Epithelial cell of prostate (primary cell): ENCODE results near the gene SDK1.

Source experiments
- DNase-seq: peaks from one replicate; pipeline ENCODE4 v3.0.0-alpha.2; 2011; ENCODE audit warnings: low read depth, low spot score
- H3K27ac ChIP-seq: fragments of 450-650 bp; 2 replicates; pipeline ENCODE4 v1.5.1; 2017; ENCODE audit warnings: mild to moderate bottlenecking

The SDK1 gene

DNA sequence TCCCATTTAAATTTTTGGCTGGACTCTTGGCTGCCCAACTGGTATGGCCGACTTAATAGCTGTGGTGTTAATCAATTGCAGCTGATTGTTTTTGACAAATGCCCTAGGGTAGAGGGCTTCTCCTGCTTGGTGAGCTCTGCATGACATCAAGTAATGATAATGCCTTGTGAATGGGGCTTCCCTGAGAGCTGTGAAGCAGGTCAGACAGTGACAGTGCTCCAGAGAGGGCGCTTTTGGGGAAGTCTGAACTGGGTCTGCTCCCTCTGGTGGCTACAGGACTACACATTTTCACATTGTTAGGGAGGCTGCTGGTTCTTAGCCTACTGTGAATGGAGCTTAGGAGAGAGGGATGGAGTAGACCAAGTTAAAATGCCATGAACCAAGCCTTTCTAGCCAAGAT is 98.8 kb downstream of the SDK1 start:
- no peak overlapping the region for H3K27ac ChIP-seq
- no peak for DNase-seq

DNA sequence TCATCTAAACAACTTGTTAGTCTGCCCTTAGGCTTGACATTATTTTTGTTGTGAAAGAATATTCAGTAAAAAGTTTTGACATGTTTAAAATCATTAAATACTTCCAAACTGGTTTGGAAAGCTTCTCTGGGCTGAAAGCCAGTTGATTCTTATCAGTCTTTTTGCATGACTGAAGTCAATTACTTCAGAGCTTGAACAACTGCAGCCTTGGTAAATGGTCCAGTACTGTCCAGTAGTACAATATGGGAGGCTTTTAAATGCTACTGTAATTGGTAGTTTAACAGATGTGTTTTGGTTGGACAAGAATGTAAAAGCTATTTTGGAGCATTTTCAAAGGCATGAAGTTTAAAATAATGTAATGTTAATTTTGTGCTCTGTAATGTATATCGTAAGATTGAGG is 103.4 kb downstream of the SDK1 start:
- no peak overlapping the region for H3K27ac ChIP-seq
- peak; percentile 63 for DNase-seq

DNA sequence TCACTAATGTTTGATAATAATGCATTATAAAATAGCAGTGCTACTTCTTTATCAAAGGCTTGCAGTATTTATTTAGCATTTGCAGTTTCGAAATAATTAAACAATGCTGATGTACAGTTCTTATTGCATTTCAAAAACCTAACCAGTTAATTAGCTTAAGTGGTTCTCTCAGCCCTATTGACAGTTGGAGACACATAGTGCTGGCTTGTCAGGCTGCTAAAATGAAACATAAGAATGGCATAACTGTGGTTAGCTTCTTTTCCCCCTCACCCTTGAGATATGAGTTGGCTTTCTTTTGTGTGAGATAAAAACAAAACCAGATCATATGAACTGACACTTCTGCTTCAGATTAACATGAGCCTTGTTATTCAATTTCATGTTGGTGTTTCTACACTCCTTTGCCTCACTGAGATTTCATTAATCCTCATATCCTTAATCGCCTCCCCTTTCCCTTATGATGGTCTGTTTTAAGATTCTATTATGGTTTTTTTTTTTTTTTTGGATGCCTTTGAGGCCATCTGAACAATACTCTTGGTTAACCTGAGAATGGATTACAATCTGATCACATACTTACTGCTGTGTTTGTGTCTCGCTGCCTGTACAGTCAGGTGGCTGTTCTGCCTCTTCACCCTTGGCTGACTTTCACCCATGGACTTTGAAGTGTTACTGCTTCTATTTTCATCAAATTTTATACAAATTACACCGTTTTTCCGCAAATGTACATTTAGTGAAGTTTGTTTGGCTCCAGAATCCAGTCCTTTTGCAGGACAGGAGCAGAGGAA is 108.0 kb downstream of the SDK1 start:
- no peak for DNase-seq
- no peak overlapping the region for H3K27ac ChIP-seq

DNA sequence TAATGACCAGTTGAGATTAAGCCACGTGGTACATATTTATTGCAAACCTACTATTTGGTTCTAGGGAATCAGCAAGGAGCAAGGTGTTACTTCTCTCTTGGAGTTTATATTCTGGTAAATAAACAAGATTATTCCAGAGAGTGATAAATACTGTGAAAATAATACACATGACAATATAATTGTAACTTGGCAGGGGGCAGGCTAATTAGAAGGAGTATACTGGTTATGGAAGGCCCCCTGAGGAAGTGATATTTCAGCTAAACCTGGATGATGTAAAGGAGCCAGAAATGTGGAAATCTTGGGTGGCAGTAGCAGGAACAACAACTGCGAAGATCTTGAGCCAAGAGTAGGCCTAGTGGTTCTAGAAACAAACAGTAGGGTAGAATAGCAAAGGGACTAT is 111.8 kb downstream of the SDK1 start:
- no peak overlapping the region for H3K27ac ChIP-seq
- no peak for DNase-seq

DNA sequence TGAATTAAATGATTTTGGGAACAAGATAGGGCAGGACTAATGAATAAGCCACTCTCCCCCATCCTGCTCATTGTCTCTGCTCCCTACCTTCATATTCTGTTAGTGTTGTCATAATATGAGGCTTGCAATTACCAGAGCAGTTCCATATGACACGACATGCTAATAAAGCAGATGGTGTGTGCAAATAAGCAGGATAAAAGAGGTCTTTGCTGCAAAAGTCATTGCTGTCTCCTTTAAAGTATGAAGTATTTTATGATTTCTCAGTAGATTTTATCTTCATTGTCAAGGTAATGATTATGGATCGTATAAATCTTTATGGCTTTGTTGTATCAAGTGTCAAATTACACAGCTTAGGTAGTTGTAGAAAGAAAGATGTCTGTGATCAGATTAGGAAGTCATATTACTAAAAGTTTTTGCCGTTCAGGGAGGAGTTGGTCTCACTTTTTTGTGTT is 114.8 kb downstream of the SDK1 start:
- H3K27ac ChIP-seq = peak overlapping the region; percentile 7
- peak; percentile 20 for DNase-seq

DNA sequence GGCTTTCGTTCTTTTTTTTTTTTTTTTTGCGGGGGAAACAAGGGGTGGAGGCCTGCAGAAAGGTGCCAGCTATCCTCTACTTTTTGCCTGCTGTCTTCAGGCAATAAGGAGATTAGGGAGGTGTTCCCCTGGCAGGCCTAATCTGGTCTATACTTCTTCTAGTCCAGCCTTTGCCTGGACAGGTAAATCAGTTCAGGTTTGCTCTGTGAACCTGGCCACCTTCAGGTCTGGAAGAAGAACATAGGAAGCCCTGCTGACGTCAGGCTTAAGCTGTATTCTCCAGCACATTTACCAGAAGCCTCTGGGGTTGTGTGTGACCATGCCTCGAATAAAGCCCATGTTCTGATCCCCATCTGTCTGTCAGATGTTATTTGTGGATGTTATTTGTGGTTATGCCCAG is 115.4 kb downstream of the SDK1 start:
- no peak for DNase-seq
- H3K27ac ChIP-seq = peak overlapping the region; percentile 7

DNA sequence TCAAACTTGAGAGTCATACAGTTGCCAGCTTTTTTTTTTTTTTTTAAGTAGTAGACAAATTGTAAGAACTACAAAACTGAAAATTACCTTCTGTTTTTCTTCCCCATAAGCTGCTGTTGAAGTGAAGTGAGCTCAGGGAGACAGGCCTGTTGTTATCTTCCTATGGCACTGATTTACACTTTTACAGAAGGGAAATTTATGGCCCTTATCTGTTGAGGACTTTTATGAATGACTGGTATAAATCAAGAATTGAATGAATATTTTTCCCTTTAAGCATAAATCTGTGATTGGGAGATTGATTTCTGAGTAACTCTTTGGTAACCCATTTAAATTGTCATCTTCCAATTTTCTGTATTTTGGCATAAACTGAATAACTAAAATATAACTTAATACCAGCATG is 124.0 kb downstream of the SDK1 start:
- no peak for DNase-seq

DNA sequence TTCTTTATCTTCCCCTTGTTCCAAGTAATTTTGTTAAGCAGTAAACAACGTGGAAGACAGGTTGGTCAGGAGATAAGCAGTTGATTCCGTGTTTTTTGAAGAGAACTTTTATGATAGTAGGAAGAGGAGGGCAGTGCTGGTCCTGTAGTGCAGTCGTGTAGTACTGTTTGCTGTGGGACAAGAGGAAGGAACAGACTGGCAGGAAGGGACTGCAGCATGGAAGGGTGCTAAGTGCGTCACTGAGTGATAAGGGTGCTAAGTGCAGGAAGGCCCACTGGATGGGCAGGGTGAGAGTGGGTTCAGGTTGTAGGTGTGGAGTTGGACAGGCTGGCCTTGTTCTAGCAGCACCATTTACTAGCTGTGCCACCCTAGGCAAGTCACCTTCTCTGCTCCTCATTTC is 125.0 kb downstream of the SDK1 start:
- DNase-seq = no peak
- no peak overlapping the region for H3K27ac ChIP-seq

More for the DNA sequence above, 124.0 kb downstream of the SDK1 start:
- H3K27ac ChIP-seq = no peak overlapping the region

DNA sequence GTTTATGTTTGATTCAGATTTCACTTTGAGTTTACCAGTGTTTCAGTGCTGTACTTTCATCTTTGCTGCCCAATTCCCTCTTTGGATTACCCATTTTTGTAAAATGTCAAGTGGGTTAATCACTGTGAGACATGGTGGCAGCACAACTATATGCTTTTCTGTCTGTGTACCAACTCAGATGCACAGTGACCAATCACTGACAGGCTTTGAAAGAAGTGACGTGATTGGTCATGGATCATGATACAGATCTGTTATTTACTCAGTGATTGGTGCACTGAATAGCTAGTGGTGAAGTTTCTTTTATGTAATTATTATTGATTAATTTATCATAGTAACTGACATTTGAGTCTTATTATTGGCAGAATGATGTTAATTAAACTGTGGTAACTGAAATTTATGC is 126.9 kb downstream of the SDK1 start:
- no peak for DNase-seq
- H3K27ac ChIP-seq = no peak overlapping the region

DNA sequence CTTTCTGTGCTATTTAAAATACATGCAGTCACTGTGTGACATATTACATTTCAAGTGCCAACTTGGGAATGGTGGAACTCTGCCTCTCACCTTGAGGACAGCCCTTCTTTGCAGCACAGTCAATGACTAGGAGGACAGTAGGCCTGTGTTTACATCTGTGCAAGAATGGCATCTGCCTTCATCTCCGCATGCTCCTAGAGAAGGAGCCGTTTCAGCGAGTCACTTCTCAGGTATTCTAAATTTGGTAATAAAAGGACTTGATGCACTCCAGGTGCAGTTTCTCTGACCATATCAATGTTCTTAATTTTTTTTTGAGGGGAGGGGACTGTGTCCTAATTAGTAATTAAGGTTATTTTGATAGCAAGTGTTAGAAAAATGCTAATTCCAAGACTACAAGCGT is 128.9 kb downstream of the SDK1 start:
- DNase-seq = no peak
- no peak overlapping the region for H3K27ac ChIP-seq

DNA sequence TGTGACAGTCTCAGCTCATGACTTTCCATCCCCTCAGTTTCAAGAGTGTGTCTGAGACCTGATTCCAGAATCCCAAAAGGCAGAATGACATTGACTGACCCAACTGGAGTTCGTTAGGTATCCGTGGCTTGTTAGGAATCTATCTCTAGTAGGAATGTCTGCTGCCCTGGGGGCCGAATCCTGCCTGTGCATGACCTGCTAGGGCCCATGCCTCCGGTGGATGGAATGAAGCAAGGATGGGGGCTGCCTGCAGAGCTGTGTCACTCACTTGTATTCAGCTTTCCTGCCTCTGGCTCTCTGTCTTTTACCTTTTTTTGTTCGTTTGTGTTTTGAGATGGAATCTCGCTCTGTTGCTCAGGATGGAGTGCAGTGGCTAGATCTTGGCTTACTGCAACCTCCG is 129.5 kb downstream of the SDK1 start:
- no peak for DNase-seq
- H3K27ac ChIP-seq = no peak overlapping the region

DNA sequence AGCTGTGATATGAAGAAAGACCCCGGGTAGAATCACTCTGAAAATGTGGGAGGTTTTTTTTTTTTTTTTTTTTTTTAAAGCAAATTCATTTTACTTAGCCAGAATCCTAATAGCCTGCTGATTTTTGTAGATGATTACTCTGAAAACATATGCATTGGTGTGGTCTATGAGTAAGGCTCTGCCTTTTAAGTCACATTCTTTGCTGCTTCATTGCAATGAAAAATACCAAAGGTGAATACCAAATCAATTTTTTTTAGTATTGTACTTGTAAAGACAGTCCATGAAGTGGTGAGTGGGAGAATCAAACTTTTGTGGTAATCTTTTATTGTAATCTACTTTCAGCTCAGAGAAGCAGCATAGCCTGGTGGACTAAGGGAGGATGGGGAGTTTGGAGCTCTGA is 130.3 kb downstream of the SDK1 start:
- no peak overlapping the region for H3K27ac ChIP-seq
- no peak for DNase-seq

DNA sequence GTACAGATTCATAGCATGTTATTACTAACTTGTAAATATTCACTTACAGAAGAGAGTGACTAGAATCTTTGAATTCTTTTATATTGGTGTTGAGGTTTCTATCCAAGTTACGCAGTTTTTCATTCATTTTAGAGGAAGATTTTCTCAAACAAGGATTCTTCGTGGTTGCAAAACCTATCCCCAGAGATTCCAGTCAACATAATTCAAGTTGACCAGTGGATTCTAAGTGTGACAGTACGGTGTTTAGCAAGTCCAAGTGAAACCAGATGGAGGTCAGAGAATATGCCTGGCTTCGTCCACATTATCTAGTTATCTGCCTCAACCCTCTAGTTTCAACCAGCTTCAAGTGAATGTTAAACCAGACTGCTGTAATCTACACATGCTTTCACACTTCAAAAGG is 131.9 kb downstream of the SDK1 start:
- no peak overlapping the region for H3K27ac ChIP-seq
- DNase-seq = no peak

DNA sequence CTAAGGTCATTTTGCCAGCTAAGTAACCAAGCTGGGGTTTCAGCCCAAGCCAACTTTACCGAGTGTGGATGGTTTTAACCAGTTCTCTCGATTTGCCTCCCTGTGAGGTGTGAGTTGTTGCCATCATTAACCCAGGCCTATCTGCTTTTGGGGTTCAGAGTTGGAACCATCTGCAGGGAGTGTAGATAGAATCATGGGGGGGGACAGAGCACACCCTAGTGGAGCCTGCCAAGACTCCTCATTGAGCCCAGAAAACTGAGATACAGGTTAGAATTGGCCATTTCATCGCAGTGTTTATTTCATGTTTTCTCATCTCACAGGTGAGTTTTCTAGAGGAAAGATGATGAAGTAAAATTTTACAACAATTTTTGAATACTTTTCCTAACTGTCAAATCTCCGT is 133.6 kb downstream of the SDK1 start:
- H3K27ac ChIP-seq = no peak overlapping the region
- DNase-seq = no peak

DNA sequence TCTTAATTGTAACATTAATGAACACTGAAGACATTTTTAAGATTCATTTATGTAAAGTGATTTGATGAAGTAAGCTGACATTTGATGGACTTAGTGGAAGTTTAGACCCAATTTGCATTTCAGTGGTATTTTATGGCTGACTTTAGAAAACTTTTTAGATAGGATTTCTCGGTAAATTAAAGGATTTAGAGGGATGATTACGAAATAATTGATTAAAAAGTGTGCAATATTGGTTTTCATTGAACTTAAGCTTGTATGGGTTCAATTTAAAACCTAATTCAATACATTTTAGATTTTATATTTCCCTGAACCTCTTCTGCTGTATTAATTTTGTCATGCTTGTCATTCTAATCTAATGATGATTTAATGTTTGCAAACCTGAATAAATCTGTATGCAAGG is 135.1 kb downstream of the SDK1 start:
- H3K27ac ChIP-seq = peak overlapping the region; percentile 24
- no peak for DNase-seq

DNA sequence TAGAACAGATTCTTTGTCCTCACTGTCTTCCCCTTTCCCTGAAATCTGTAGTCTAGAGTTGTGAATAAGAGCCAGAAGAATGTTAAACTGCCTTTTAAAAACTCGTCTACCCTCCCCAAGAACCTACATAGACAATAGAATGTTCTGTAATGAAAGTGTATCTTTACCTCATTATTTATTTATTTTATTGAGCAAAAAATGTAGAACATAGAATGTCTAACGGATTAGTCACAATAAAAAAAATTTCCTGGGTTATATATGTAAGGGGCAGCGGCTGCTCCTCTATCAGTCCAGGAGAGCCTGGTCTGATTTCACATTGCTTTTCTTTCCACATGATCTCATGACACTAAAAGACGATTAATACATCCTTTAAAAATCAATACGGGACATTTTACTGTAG is 135.7 kb downstream of the SDK1 start:
- DNase-seq = no peak
- H3K27ac ChIP-seq = peak overlapping the region; percentile 24

DNA sequence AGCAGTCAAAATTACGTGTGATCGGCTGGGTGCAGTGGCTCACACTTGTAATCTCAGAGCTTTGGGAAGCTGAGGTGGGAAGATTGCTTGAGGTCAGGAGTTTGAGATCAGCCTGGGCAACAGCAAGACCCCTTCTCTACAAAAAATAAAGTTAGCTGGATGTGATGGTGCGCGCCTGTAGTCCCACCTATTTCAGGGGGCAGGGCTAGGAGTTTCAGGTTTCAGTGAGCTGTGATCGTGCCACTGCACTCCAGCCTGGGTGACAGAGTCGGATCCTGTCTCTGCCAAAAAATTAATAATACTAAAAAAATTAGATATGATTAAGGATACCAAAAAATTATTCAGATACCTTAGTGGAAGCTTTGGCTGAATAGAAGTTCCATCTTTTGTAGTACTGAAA is 136.4 kb downstream of the SDK1 start:
- no peak overlapping the region for H3K27ac ChIP-seq
- DNase-seq = no peak

DNA sequence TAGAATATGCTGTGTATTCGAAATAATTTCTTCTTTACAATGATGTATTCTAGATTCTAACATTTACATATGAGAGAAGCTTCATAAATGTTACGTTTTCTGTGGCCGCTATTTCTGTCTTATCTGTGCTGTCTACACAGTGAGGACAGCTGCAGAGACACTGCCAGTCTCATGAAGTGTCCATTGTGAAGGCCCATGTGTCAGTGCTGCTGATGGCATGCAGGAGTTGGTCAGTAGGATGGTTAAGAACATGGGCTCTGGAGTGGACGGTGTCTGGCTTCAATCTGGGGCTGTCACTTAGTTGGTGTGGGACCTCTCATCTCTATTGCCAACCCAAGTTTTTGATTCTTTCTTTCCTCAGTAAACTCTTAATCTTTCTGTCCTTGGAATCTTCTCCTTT is 137.3 kb downstream of the SDK1 start:
- no peak overlapping the region for H3K27ac ChIP-seq
- DNase-seq = no peak

DNA sequence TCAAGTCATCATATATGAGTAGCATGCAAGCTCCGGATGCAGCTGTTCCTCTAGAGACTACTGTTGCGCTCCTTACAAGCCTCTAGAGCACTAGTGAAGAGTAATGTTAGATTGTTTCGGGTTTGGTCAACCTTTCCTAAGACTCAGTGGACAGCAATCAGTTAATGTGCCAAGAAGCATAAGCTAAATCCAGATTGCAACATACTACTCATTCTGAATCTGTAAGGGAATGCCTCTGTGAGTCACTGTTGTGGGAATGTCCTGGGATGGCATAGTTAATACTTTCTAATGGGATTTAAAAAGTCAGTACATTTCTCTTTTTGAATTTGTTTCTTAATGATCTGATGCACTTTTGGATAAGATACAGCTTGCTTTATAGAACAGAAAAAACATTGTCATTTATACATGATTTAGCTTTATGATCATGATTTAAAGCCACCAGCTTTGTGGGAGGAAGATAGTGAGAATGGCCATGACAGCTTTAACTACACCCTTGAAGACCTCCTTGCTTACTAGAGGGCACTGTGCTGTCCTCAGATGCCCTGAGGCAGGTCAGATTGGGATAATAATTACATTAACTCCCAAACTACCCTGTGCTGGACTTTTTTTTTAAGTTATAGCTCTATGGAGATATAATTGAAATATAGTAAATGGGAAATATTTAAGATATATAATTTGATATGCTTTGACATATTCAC is 138.4 kb downstream of the SDK1 start:
- no peak overlapping the region for H3K27ac ChIP-seq
- peak; percentile 29 for DNase-seq

DNA sequence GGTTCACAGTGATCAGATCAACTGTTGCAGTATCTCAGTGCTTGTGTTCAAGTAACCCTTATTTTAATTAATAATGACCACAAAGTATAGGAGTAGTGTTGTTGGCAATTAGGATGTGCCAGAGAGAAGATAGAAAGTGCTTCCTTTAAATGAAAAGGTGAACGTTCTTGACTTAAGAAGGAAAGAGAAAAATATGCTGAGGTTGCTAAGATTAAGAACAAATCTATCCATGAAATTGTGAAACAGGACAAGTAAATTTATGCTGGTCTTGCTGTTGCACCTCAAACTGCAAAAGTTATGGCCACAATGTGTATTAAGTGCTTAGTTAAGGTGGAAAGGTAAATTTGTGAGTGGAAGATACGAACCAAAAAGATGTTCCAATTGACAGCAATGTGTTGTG is 139.5 kb downstream of the SDK1 start:
- no peak overlapping the region for H3K27ac ChIP-seq
- DNase-seq = no peak

DNA sequence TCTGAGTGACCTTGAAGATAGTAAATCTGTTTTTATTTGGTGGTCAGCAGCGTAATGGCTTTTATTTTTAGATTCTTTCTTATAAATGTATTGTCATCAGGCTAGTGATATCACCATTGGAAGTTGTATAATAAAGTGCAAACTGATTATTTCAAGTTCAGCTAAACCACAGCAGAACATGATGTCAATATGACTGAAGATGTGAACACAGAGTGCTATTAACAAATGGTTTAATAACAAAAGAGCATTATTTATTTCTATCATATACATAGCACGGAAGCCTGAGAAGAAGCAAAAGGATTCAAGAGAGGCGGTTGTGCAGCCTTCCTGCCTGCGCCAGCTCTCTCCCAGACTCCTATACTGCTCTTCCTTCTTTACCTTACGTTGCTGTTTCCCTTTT is 142.7 kb downstream of the SDK1 start:
- DNase-seq = no peak
- no peak overlapping the region for H3K27ac ChIP-seq

DNA sequence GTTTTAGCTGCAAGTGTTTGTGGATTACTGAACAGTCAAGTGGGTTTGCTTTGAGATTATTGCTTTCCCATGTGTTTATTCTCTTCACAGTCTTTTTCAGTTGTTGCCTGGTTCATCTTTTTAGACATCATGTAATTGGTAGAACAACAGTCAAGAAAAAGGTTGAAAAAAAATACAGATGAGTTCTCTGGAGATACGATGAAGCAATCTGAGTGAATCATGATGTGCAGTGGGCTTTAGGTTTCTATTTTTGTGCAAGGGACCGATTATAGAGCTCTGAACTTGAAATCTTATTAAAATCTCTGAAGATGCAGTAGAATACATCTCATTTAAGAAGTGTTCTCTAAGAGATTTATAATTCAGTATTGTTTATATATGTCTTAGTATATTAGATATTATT is 145.7 kb downstream of the SDK1 start:
- DNase-seq = no peak
- no peak overlapping the region for H3K27ac ChIP-seq
